ENCODE data around the gene LRCH4.

LRCH4 gene

GRCh38 chr7:100613412-100614175, 27.7 kb upstream of the LRCH4 start:
- TF ChIP-seq CTCF (IDR thresholded peaks at IDR 0.05; ENCODE audit: low read length, missing control alignments) = no peak
- peak overlapping the region; percentile 76 for H3K4me3 ChIP-seq (replicated peaks; ENCODE audit: low read depth, low read length)
- DNase-seq (ENCODE audit: low read depth) = no peak

GRCh38 chr7:100612730-100613390, 26.9 kb upstream of the LRCH4 start:
- peak; percentile 13 for TF ChIP-seq CTCF (IDR thresholded peaks at IDR 0.05; ENCODE audit: low read length, missing control alignments)
- DNase-seq (ENCODE audit: low read depth) = no peak
- H3K4me3 ChIP-seq (replicated peaks; ENCODE audit: low read depth, low read length) = peak overlapping the region; percentile 76

GRCh38 chr7:100611983-100612729, 26.2 kb upstream of the LRCH4 start, which contains the start of gene MOSPD3:
TSS of gene MOSPD3 (plus strand) at chr7:100612540. CDS start at chr7:100612792, 252 bp downstream.
- H3K4me3 ChIP-seq (replicated peaks; ENCODE audit: low read depth, low read length) = peak within 1 kb of the TSS; percentile 76
- TF ChIP-seq CTCF (IDR thresholded peaks at IDR 0.05; ENCODE audit: low read length, missing control alignments) = no peak
- peak; percentile 100 for DNase-seq (ENCODE audit: low read depth)

GRCh38 chr7:100609958-100610357, 24.0 kb upstream of the LRCH4 start:
- no peak overlapping the region for H3K4me3 ChIP-seq (replicated peaks; ENCODE audit: low read depth, low read length)
- no peak for TF ChIP-seq CTCF (IDR thresholded peaks at IDR 0.05; ENCODE audit: low read length, missing control alignments)
- DNase-seq (ENCODE audit: low read depth) = no peak

- H3K4me3 ChIP-seq (replicated peaks; ENCODE audit: low read depth, low read length) = no peak overlapping the region
- no peak for DNase-seq (ENCODE audit: low read depth)
- no peak for TF ChIP-seq CTCF (IDR thresholded peaks at IDR 0.05; ENCODE audit: low read length, missing control alignments)
Measured at GRCh38 chr7:100607111-100607510, 21.2 kb upstream of the LRCH4 start.

GRCh38 chr7:100606313-100606712, 20.4 kb upstream of the LRCH4 start:
- DNase-seq (ENCODE audit: low read depth) = no peak
- no peak for TF ChIP-seq CTCF (IDR thresholded peaks at IDR 0.05; ENCODE audit: low read length, missing control alignments)
- H3K4me3 ChIP-seq (replicated peaks; ENCODE audit: low read depth, low read length) = no peak overlapping the region
